T-helper 22 cell (primary cell): Measurements from ENCODE around the gene WNT9B.

Experiments
- DNase-seq: peaks from one replicate; pipeline ENCODE4 v3.0.0-alpha.2; 2020; ENCODE audit warnings: low read depth

Gene WNT9B

DNA sequence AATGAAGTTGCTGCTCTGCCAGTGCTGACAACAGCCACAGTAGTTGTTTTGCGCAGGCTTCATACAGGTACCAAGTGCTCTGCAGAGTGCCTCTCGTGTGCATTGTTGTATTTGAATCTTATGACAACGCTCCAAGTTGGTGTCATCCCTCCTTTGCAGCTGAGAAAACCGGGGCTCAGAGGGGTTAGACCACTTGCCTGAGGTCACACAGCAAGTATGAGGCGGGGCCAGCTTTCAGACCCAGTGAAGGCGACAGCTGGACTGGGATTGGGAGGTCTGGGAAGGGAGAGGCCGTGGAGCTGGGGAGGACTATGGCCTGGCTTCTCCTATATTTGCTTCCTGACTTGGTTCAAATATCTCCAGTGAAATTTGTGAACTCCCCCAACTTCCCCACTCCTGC lies 33.2 kb downstream of the WNT9B start:
- DNase-seq, result no peak

DNA sequence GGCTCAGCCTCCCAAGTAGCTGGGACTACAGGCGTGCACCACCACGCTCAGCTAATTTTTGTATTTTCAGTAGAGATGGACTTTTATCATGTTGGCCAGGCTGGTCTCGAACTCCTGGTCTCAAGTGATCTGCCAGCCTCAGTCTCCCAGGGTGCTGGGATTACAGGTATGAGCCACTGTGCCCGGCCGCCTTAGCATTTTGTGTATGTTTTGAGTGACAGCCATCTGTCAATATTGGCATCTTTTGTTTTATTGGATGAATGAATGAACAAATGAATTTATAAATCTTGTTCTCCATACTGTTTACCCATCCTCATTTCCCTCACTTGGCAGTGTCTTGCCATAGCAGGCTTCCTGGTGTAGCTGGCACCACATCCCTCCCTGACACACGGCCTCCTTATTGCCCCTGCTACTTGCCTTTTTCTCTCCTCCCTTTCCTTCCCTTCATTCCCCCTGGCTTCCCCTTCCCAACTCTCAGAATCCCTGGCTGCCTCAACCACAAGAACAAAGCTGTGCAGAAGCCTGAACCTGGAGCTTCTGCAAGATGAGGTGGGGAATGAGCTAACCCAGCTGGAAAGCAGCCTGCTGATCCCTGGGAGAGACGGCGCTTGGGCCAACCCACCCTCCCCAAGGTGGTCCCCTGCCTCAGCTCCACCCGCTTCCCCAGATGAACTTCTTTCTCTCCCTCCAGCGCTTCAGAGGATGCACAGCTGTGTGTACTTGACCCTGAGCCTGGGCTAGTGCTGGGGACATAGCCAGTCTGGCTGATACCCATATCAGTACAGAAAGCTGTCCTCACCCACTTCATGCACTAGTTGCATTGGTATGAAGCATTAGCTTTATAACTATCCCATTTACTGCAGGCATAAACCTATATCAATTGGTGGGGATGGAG lies 34.3 kb downstream of the WNT9B start:
- no peak for DNase-seq

DNA sequence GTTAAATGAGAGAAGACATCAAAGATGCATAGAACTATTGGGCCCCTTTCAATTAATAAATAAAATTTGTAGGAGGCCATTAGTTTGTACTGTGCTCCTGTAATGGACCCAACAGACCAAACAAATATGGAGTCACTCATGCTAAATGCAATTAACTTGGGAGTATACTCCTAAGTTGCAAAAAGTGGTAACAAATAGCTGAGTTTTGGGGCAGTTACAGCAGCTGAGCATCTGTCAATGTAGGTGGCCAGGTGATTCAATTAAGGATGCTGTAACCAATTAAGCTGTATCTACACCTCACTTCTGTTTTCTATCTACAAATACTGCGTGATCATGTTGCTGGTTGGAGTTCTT lies 34.9 kb downstream of the WNT9B start:
- DNase-seq, result no peak

DNA sequence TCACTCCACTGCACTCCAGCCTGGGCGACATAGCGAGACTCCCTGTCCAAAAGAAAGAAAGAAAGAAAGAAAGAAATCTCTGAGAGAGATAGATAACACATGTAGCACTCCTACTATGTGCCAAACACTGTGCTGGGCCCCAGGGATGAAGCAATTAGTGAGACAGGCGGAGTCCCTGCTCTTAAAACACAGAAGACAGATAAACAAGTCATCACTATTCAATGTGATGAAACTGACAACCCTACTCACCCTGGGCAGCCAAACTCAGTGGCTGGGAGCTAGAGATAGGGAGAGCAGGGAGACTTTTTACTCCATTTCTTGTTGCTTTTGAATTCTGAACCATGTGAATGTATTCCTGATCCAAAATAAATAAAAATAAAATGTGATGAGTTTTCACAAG lies 36.3 kb downstream of the WNT9B start:
- DNase-seq, result no peak

DNA sequence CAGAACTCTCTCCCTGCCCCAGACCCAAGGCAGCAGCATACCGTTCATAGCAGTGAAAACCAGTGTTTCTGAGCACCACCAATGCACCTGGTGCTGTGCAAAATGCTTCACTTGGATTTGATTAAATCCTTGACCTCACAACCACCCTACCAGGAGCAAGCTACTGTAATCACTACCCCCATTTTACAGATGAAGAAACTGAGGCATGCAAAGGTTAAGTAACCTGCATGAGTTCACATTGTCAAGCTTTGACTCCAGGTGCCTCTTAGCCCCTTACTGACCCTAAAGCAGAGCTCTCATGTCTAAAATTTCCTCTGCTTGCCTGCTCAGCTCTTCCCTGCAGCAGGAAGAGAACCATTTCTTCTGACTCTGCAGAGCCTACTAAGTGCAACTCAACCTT lies 37.3 kb downstream of the WNT9B start:
- DNase-seq, result no peak

DNA sequence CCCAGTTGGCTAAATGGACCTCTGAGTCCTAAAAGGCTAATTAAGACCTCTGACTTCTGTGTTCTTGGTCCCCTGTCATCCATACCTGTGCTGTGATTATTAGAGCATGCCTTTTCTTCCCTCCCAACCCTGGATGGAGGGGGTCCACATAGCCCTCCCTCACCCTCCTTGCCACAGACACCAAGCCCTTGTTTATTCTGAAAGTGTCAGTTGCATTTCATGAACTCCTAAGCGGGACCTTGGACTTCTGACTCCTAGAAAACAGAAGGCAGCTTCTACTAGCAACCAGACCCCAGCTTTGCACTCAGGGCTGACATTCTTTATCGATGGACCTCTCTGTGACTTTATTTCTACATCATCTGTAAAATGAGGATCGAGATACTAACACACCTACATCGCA lies 38.1 kb downstream of the WNT9B start:
- DNase-seq, result no peak

DNA sequence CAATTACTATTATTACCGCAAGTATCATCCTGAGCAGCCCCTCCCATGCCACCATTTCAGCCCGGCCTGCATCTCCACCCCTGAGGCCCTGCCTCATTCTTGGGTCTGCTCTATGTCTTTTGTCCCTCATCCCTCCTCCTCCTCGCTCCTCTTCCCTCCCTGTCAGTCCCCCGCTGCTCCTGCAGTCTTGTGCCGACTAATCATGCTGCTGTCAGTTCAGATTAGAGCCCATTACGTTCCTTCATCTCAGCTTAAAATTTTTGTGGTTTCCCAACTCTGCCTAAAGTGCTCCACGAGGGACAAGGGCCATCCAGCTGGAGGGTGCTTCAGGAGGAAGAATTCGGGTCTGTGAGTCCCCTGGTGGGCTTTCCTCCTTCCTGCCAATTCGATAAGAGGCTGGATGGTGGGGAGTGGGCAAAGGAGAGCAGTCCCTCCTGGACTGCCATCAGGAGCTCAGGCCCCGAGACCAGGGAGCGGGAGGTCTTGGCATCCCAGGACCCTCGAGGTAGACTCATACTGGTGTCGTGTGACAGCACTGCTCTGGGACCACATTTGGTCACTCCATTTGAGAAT lies 38.7 kb downstream of the WNT9B start:
- no peak for DNase-seq

DNA sequence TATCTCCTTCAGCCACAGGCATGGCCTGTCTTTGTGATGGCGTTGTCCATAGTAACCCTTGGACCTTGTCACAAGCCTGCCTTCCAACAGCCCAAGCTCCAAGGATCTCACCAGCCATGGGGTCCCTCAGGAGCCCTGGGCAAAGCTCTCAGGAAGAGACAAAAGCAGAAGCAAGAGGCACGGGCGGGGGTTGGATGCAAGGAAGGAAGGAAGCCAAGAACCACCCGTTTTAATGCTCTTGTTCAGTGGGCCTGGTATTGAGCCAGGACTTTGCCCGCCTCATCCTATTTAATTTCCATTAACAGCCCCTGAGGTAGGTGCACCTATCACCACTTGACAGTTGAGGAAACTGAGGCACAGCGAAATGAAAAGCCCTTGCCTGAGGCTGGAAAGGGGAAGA lies 39.3 kb downstream of the WNT9B start:
- DNase-seq, result no peak

DNA sequence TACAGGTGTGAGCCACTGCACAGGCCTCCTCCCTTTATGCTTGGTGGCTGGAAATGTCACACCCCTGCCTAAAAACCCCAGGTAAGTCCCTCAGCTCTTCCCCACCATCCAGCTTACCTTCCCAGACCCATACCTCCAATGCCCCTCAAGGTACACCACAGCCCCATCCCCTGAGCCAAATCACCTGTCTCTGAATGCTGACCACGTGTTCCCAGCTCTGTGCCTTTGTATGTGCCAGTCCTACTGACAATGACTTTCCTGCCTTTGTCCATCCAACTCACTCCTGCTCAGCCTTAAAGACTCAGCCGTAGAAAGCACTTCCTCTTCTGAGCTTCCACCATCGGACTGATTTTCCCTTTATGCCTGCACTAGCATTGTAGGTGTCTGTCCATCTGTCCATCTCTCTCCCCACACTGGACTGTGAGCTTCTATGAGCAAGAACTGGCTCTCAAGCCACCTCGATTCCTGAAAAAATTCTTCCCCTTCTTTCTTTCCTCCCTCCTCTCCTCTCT lies 40.9 kb downstream of the WNT9B start:
- no peak for DNase-seq

DNA sequence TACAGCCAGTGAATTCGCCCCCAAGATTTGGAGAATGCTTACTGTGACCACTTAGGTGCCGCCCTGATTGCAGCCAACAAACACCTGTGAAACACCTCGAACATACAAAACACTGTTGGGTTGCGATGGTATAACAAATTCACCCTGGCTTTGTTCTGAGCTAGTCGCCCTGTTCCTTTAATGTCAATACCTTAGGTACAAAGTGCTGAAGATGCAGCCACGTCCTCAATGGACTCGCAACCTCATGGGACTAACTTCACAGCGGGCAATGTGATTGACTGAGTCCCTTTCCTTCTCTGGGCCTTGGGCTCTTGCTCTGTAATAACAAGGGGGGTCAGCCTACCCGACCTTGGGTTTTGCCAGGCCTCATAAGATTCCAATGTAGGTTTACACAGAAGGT lies 42.6 kb downstream of the WNT9B start:
- DNase-seq, result no peak

DNA sequence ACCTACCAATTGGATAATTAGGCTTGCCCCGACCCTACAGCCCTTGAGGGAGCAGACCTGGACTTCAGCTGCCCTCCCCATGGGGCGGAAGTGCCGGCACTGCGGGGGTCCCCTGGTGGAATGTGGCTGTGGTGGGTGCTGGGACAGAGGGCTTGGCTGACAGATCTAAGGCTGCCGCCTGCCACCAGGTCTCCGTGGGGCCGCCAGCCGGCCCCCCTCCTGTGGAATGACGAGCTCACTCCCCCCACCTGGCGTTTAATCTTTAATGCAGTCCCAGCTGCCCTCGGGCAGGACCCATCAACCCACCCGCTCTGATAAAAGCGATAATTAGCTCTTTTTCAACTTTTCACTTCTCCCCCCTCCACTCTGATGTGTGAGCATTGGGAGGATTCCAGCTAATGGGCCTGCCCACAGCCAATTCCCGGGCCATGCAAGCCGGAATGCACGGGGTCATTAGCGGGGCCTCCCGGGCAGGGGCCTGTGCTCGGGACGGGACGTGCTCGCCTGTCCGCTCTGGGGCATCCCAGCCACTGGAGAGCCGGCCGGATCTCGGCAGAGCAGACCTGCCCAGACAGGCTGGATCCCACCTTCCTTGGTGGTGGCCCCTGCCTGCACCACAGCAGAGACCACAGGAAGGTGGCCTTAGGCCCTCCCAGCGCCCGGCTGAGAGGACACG lies 43.2 kb downstream of the WNT9B start:
- DNase-seq, result no peak

DNA sequence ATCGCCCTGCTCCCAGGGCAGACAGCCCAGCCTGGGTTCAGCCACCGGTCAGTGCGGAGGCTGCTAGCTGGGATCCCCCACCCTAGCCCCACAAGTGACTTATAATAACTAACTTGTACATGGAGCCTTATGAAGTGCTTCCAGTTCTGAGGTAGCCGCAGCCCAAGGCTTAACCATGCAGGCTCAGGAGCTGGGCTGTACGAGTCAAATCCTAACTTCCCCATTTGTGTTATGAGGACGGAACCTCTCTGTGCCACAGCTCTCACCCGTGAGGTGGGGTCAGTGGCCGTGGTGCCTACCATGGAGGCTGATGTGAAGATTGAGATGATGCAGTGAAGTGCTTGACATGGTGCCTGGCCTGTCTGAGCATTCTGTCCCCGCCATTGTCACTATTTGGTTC lies 43.8 kb downstream of the WNT9B start:
- DNase-seq, result no peak

DNA sequence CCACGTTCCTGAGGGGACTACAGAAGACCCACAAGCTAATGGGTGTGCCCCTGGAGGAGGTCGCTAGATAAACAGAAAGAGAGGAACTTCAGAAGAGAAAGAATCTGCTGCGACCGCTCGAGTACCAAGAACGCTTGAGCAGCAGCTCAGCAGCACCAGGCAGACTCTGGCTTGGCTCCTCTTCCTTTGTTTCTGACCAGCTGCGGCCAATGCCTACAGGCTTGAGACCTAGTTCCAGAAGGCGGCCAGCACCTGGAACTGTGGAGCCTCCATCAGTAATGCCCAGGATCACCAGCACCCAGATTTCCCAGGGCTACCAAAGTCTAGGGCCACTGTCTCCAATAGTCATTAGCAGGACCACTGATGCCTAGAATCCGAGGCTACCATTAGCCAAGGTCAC lies 45.6 kb downstream of the WNT9B start:
- DNase-seq, result no peak

DNA sequence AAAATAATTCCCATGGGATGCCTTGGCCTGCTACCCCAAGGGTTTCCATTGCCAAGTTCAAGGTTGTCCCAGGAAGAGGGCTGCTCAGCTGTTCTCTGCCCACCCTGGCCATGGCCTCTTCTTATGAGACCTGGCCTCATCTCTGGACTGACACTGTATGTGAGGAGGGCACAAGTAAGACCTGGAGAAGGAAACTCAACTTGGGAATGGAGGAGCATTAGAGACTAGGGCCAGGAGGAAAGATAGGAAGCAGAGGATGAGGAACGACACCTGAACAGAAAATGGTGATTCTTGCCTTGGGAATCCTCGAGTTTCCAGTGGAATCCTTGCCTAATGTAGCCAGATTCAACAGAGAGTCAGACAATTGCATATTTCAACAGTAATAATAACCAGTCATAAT lies 47.0 kb downstream of the WNT9B start:
- no peak for DNase-seq

DNA sequence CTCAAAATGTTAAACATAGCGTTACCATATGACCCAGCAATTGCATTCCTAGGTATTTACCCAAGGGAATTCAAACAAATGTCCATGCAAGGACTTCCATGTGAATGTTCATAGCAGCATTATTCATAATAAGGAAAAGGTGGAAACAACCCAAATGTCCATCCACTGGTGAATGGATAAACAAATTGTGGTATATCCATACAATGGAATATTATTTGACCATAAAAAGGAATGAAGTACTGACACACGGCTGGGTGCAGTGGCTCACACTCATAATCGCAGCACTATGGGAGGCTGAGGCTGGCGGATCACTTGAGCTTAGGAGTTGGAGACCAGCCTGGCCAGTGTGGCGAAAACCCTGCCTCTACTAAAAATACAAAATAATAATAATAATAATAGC lies 47.5 kb downstream of the WNT9B start:
- DNase-seq, result no peak

DNA sequence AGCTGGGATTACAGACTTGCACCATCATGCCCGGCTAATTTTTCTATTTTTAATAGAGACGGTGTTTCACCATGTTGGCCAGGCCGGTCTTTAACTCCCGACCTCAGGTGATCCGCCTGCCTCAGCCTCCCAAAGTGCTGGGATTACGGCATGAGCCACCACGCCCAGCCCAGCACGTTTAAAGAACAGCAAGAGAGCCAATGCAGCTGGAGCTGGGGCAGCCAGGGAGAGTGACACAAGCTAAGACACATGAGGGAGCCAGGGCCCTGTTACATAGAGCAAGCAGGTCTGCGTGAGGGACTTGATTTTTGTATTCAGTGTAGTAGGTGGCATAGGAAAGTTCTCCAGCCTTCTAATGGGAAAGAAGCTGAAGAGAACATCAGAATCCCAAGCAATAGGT lies 49.9 kb downstream of the WNT9B start:
- no peak for DNase-seq

DNA sequence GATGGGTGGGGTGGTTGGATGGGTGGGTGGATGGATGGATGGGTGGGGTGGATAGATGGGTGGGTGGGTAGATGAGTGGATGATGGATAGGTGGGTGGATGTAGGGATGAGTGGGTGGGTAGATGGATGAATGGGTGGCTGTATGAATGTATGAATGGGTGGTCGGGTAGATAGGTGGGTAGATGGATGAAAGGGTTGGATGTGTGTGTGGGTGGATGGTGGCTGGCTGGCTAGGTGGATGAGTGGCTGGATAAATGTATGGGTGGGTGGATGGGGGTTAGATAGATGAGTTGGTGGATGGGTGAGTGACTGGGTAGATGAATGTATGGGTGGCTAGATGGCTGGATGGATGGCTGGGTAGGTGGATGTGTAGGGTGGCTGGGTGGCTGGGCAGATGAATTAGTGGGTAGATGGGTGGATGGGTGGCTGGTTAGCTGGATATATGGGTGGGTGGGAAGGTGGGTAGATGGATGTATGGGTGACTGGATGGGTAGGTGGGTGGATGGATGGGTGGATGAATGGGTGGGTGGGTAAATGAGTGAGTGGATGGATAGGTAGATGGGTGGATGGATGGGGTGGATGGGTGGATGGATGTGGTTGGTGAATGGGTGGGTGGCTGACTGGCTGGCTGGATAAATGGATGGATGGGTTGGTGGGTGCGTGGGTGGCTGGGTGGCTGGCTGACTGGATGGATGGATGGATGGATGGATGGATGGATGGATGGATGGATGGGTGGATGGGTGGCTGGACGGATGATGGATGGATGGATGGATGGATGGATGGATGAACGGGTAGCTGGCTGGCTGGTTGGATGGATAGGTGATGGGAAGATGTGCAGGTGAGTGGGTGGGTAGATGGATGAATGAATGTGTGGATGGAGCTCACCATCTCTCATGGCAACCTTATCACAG lies 52.6 kb downstream of the WNT9B start:
- no peak for DNase-seq

DNA sequence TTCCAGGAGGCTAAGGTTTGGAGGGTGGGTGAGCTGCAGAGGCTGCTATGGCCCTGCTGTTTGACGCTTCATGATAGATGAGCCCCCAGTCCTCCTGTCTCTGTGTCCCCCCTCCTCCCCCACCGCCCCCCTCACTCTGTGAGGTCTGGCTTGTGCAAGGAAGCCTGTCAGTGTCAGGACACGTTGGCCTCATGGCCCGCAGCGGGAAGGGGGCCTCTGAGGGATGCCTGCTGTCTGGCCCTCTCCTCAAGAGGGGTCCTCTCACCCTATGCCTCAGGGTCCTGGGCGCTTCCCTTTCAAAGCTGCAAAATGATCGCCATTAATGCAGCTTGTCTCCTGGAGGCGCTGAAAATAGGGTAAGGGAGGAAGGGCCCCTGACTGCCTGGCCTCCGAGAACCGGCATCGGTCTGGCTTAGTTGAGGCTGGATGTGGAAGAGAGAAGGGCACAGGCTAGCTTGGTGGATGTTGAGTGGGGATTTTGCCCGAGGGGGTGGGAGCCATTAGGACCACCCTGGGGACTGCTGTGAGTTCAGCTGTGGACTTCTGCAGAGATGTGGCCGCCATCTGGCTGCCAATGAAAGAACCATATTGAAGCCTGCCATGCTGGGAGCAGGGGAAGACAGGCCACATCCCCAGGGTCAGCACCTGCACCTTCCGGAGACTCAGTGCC lies 56.8 kb downstream of the WNT9B start:
- no peak for DNase-seq

DNA sequence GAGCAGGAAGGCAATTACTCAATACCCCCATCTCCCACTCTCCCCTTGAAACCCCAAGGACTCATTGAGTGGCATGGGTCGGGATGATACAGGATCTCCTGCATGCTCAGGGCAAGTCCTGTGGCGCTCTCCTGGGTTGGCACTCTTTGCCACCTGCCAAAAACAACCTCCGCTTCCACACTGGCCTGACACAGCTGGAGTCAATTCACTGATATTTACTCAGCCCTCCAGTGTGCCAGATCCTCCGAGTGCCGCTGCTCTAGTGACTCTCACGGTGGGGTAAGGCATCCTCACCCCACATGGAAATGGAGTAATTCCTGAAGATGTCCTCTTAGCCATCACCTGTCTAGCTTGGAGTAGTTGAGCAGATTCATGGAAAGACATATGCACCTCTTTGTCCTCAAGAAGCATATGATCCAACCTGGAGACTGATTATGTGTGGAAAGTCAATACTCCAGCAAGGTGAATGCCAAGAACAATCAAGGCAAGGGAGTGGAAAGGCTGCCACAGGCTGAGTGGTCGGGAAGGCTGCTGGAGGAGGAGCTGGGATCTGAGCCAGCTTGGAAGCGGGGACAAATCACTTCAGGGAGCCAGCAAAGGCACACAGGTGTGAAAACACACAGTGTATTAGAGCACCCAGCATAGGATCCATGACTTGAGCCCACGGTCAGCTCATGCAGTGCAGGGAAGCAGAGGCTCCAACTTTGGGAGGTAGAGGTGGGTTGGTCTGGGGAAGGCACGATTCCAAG lies 59.0 kb downstream of the WNT9B start:
- no peak for DNase-seq

DNA sequence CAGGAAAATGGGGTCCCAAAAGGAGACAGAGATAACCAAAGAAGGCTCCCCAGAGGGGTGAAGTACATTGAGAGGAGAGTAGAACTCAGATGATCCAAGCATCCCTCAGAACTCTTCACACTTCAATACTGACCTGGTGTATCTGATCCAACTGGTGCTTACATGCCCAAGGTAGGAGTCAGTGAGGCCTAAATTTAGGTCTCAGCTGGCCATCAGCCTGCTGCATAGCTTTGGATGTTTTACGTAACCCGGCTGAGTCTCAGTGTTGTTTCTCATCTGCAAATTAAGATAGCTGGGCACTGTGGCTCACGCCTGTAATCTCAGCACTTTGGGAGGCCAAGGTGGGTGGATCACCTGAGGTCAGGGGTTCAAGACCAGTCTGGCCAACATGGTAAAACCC lies 59.9 kb downstream of the WNT9B start:
- no peak for DNase-seq

DNA sequence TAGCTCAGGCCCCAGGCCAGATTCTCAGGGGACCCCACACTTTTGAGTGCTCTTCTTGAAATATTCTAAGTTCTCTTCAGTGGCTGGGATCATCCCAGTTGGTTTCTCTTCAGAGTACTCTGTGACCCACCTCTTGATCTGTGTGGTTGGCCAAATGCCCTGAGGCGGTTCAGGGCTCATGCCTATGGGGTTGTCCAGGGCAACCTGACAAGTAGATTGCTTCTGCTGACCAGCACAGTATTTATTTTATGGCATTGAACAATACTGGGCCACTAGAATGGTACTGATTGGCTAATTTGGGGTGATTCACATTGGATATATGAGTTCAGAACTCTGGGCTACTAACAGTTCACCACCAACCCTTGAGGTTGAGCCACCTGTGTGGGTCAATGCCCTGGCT lies 64.2 kb downstream of the WNT9B start:
- no peak for DNase-seq
